NCI-H1417 treated with DMSO at 0.1 percent for 48 hours (cell line): ENCODE data around the gene TIE1.

Source experiments
- DNase-seq: peaks from one replicate; lab custom pipeline; 2025; lab: John Stamatoyannopoulos, UW

TIE1 gene

DNA sequence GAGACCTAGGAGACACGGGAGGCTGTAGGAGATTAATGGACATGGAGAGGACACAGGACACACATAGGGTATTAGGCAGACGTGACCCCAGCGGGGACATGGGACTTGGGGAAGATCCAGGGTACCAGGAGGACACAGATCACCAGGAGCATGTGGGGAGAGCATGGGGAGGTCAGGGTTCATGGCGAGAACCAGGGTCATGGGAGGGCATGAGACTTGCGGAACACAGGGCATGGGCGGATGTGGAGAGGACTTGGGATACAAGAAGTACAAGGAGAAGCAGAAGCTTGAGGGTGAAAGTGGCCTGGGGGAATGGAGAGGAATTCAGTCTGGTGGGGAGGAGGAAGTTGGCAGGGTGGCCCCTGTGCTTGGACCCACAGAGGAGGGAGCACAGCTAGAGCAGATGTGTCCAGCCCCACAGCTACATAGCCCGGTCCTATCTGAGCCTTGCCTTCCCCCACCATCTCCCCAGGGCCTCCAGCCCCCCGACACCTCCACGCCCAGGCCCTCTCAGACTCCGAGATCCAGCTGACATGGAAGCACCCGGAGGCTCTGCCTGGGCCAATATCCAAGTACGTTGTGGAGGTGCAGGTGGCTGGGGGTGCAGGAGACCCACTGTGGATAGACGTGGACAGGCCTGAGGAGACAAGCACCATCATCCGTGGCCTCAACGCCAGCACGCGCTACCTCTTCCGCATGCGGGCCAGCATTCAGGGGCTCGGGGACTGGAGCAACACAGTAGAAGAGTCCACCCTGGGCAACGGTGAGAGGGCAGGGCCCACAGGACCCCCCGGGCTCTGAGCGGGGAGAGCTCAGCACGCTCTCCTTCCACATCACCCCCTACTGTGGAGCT lies 12.1 kb downstream of the TIE1 start:
- no peak for DNase-seq

- DNase-seq: no peak
Observed at GRCh38 chr1:43313771-43314170, 13.0 kb downstream of the TIE1 start.

- DNase-seq: no peak
Observed at GRCh38 chr1:43314233-43314632, 13.5 kb downstream of the TIE1 start.

DNA sequence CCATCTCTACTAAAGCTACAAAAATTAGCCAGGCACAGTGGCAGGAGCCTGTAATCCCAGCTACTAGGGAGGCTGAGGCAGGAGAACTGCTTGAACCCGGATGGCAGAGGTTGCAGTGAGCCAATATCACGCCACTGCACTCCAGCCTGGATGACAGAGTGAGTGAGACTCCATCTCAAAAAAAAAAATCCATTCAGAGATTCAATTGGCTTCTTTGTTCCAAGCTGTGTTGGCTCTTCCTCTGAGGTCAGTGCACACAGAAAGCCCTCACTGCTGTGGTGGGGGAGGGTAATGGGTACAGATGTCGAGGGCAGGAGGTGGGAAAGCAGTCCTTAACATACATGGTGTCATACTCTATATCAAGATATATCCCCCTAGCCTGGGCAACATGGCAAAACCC lies 14.7 kb downstream of the TIE1 start:
- DNase-seq: no peak

DNA sequence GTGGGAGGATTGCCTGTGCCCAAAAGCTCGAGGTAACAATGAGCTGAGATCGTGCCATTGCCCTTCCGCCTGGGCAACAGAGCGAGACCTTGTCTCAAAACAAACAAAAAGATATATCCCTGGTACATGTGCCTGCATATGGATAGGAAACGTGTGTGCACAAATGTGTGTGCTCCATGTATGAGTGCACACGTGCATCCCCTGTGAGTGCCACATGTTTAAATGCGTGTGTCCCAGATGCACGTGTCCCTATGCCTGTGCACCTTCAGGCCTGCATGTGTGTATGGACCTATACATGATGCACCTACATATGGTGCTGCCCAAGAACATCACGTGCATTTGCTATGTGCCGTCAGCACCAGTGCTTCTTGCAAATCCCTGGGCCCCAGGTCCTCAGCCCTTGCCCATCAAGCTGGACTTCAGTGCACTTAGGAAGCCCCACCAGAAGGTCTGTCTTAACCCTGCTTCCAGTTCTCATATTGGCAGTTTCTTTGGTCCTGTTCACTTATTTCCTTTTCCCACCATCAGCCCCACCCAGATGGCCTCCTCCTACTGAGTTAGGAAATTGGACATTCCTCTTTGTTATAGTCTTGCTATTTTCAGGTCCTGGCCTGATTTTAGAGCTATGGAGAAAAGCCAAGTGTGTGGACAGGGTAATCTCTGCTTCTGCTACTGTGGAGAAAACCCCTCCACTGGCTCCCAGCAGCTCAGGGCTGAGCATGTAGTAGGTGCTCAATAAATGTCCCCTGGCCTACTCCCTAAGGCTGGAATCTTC lies 15.4 kb downstream of the TIE1 start:
- DNase-seq: no peak

DNA sequence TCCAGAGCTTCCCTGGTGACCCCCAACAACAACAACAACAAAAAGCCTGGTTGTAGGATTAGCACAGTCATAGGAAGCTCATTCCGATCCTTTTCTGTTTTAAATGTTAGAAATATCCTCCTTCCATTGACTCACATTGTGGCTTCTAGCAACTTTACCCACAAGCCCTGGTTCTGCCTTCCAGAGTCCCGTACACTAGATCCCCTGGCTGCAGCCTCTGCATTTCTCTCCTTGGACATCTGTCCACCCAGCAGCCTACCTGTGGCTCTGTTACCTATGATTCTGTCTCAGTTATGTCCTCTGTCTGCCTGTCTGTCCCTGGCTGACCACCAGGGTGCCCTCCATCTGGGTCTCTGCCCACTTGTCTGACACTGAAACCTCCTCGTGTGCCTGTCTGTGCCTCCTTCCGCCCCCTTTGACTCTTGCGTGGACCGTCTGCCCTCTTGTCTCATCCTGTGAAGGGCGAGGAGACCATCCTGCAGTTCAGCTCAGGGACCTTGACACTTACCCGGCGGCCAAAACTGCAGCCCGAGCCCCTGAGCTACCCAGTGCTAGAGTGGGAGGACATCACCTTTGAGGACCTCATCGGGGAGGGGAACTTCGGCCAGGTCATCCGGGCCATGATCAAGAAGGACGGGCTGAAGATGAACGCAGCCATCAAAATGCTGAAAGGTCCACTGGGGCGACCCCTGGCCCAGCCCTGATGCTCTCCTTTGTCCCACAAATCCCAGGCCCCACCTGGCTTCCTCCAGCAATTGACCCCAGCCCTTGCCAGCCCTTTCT lies 16.1 kb downstream of the TIE1 start:
- DNase-seq: no peak

GRCh38 chr1:43317817-43318471 lies 17.2 kb downstream of the TIE1 start:
- no peak for DNase-seq

DNA sequence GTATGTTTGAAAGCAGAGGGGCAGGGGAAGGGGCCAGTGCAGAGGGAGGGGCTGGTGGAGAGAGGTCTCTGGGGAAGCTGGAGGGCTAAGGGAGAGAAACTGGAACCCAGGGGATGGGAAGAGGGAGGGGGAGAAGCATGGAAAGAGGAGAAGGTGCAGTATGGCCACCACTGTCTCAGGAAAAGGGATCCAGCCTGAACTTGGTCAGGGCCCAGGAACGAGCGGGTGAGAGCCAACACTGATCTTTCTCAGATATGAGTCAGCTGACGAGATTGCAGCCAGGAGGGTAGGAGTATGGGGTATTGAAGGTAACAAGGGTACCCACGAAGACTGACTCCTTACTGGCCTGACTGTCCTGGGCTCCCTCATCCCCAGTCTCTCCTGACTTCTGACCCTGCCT lies 18.0 kb downstream of the TIE1 start:
- no peak for DNase-seq

DNA sequence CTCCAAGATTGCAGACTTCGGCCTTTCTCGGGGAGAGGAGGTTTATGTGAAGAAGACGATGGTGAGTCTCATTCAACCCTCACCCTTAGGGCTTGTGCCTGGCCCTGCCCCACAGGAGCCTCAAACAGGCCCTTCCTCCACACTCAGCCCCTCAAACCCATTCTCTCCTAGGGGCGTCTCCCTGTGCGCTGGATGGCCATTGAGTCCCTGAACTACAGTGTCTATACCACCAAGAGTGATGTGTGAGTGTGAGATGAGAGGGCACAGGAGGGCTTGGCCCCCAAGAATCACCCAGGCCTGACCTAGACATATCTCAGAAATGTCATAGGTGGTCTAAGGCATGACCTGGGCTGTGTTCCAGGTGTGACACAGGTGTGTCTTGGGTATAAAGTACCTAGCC lies 18.5 kb downstream of the TIE1 start:
- DNase-seq: no peak

DNA sequence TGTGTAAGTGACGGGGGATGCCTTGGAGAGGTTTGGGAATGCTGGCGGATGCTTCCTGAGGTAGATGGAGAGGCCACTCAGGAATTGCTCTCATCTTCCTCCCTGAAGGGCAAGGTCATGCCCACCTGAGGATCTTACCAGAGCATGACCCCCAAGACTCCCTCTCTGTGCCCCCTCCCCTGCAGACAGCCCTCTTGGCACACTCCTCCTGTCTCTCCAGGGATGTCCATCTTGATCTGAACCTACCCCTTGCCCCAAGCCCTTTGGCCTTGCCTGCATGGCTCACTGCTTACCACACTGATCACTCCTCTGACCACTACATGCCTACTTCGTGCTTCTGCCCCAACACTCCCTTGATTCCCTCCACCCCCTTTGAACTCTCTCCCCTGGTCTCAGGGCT lies 19.0 kb downstream of the TIE1 start:
- no peak for DNase-seq

- DNase-seq: no peak
Observed at GRCh38 chr1:43321331-43321891, 20.6 kb downstream of the TIE1 start.

DNA sequence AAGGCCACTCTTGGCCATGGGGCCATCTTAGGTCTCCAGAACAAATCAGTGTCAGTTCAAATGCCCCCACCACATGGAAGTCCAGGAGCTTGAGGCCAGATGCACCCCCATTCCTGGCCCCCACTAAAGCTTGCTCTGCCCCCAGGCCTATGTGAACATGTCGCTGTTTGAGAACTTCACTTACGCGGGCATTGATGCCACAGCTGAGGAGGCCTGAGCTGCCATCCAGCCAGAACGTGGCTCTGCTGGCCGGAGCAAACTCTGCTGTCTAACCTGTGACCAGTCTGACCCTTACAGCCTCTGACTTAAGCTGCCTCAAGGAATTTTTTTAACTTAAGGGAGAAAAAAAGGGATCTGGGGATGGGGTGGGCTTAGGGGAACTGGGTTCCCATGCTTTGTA lies 21.7 kb downstream of the TIE1 start:
- no peak for DNase-seq

- no peak for DNase-seq
Observed at GRCh38 chr1:43324810-43325209, 24.0 kb downstream of the TIE1 start.

DNA sequence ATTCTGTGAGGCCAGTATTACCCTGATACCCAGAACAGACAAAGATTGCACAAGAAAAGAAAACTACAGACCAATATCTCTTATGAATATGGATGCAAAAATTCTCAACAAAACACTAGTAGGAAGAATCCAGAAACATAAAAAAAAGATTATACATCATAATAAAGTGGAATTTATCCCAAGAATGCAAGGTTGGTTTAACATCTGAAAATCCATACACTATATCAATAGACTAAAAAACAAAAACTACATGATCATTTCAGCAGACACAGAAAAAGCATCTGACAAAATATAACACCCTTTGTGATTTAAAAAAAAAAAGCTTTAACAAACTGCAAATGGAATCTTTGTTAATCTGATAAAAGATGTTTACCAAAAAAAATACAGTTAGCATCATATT lies 24.6 kb downstream of the TIE1 start:
- no peak for DNase-seq

GRCh38 chr1:43327549-43328292 lies 26.9 kb downstream of the TIE1 start:
- DNase-seq: no peak

GRCh38 chr1:43329995-43330751 lies 29.4 kb downstream of the TIE1 start:
- DNase-seq: no peak

DNA sequence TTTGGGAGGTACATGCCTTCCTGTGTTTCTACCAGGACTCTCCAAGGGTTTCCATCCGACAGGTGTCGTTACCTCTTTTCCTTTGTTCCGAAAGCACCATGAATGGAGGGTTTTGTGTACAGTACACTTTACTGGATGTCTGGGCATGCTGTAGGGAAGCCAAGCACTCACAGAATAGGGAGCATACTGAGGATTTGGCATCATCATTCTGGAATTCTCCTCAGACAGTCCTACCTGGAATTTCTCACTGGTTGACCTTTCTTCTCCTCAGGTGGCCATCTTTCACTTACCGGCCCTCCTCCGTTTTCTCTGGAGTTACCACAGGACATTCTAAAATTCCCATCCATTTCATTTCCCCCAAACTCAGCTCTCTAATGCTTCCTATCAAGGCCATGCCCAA lies 30.9 kb downstream of the TIE1 start:
- no peak for DNase-seq

GRCh38 chr1:43334453-43335205 lies 33.8 kb downstream of the TIE1 start:
- no peak for DNase-seq

- DNase-seq: no peak
Observed at GRCh38 chr1:43337588-43337987, 36.8 kb downstream of the TIE1 start, which contains the start of gene MPL. TSS of gene MPL (plus strand) at chr1:43337818. CDS start at chr1:43337849, 31 bp downstream.
